ENCODE results near the gene PCGF1. TPM values are rescaled to one million over a fixed set of nuclear protein-coding genes. Genes with fewer than 3 reads are reported as not detected.

The PCGF1 gene
- total and polyA plus RNA-seq, 9 of the 15 experiments (the other 6 are each of a cell fraction or from before 2014, with no cell fraction given), result 20.3 to 45.7 (median 29.3) TPM

DNA sequence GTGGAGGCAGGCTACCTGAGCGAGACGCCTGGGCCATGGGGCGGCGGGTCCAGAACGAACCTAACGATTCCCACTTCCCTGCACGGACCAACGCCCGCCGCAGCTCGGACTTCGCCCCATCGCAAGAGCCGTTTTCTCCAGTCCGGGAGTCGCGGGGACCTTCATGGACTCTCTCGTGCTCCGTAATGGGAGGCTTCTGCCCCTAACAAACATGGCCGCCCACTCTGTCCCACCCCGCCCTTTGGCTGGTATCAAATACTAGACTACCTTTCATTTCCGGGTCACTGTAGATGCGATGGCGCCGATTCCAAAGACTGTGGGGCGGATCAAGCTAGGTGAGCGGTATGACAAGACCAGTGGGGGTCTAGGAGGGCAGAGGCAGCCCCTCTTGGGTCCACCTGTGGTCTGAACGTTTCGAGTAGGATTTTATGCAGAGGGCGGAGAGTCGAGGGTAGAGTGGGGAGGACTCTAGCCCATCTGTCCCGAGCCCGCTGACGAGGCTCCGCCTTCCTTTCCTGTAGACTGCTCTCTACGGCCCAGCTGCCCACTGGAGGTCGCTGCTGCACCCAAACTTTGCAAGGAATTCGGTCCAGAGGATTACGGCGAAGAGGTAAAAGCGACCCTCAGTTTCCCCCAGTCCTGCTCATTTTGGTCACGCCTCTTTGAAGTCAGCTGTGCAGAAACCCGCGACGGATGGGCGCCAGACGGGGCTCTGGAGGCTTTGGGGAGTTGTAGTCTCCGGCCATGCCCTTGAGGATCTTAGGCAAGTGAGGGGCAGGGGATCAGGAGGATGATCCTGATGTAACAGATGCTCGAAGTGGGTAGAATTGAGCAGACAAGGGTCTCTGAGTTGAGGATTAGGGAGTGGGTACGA, 24.5 kb downstream of the PCGF1 start, which contains the start of the genes CCDC142 and TTC31 (continued):
- TF ChIP-seq NR2C2 (CRISPR knock-in tag; IDR thresholded peaks at IDR 0.05) (peak; percentile 99), NR2C2 (tag; IDR thresholded peaks at IDR 0.05) (peak; percentile 100), SPI1 (IDR thresholded peaks at IDR 0.05; ENCODE audit: borderline replicate concordance, low read depth, low read length) (0 out of 2 replicates have a peak, but pooled peaks have one; percentile 24), JUND (IDR thresholded peaks at IDR 0.05; ENCODE audit: borderline replicate concordance, low read depth, low read length) (peak; percentile 59; the same call in 1 of the 2 replicates), JUND (tag; IDR thresholded peaks at IDR 0.05; ENCODE audit: borderline replicate concordance, low read depth, low read length) (peak; percentile 14; the same call in 2 of the 3 replicates), CBFA2T3 (IDR thresholded peaks at IDR 0.05) (no peak), SIRT6 (IDR thresholded peaks at IDR 0.05; ENCODE audit: low read depth, low read length) (no peak), SP1 (CRISPR knock-in tag; IDR thresholded peaks at IDR 0.05) (peak; percentile 76), GABPB1 (CRISPR knock-in tag; IDR thresholded peaks at IDR 0.05) (peak; percentile 98), MYNN (IDR thresholded peaks at IDR 0.05) (no peak), MYNN (CRISPR knock-in tag; IDR thresholded peaks at IDR 0.05) (no peak), ZBTB17 (CRISPR knock-in tag; IDR thresholded peaks at IDR 0.05) (no peak), RAD21 (CRISPR knock-in tag; conservative IDR thresholded peaks at IDR 0.05 in 1 of 2, IDR thresholded peaks at IDR 0.05 in 1 of 2) (peak; percentile 88 to 89), MAZ (CRISPR knock-in tag; conservative IDR thresholded peaks at IDR 0.05 in 1 of 2, IDR thresholded peaks at IDR 0.05 in 1 of 2) (peak; percentile 79 to 88), ZKSCAN8 (CRISPR knock-in tag; IDR thresholded peaks at IDR 0.05) (no peak), GATAD2A (IDR thresholded peaks at IDR 0.05) (0 out of 2 replicates have a peak, but pooled peaks have one; percentile 9)
- TF ChIP-seq, protein P1, sequence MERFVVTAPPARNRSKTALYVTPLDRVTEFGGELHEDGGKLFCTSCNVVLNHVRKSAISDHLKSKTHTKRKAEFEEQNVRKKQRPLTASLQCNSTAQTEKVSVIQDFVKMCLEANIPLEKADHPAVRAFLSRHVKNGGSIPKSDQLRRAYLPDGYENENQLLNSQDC (CRISPR knock-in tag; IDR thresholded peaks at IDR 0.05), result no peak
- TF ChIP-seq, protein P2, sequence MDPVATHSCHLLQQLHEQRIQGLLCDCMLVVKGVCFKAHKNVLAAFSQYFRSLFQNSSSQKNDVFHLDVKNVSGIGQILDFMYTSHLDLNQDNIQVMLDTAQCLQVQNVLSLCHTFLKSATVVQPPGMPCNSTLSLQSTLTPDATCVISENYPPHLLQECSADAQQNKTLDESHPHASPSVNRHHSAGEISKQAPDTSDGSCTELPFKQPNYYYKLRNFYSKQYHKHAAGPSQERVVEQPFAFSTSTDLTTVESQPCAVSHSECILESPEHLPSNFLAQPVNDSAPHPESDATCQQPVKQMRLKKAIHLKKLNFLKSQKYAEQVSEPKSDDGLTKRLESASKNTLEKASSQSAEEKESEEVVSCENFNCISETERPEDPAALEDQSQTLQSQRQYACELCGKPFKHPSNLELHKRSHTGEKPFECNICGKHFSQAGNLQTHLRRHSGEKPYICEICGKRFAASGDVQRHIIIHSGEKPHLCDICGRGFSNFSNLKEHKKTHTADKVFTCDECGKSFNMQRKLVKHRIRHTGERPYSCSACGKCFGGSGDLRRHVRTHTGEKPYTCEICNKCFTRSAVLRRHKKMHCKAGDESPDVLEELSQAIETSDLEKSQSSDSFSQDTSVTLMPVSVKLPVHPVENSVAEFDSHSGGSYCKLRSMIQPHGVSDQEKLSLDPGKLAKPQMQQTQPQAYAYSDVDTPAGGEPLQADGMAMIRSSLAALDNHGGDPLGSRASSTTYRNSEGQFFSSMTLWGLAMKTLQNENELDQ (CRISPR knock-in tag; IDR thresholded peaks at IDR 0.05; ENCODE audit: borderline replicate concordance), result no peak
- TF ChIP-seq, protein P3, sequence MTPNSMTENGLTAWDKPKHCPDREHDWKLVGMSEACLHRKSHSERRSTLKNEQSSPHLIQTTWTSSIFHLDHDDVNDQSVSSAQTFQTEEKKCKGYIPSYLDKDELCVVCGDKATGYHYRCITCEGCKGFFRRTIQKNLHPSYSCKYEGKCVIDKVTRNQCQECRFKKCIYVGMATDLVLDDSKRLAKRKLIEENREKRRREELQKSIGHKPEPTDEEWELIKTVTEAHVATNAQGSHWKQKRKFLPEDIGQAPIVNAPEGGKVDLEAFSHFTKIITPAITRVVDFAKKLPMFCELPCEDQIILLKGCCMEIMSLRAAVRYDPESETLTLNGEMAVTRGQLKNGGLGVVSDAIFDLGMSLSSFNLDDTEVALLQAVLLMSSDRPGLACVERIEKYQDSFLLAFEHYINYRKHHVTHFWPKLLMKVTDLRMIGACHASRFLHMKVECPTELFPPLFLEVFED (CRISPR knock-in tag; conservative IDR thresholded peaks at IDR 0.05), result no peak
- TF ChIP-seq, protein P4, sequence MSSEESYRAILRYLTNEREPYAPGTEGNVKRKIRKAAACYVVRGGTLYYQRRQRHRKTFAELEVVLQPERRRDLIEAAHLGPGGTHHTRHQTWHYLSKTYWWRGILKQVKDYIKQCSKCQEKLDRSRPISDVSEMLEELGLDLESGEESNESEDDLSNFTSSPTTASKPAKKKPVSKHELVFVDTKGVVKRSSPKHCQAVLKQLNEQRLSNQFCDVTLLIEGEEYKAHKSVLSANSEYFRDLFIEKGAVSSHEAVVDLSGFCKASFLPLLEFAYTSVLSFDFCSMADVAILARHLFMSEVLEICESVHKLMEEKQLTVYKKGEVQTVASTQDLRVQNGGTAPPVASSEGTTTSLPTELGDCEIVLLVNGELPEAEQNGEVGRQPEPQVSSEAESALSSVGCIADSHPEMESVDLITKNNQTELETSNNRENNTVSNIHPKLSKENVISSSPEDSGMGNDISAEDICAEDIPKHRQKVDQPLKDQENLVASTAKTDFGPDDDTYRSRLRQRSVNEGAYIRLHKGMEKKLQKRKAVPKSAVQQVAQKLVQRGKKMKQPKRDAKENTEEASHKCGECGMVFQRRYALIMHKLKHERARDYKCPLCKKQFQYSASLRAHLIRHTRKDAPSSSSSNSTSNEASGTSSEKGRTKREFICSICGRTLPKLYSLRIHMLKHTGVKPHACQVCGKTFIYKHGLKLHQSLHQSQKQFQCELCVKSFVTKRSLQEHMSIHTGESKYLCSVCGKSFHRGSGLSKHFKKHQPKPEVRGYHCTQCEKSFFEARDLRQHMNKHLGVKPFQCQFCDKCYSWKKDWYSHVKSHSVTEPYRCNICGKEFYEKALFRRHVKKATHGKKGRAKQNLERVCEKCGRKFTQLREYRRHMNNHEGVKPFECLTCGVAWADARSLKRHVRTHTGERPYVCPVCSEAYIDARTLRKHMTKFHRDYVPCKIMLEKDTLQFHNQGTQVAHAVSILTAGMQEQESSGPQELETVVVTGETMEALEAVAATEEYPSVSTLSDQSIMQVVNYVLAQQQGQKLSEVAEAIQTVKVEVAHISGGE (CRISPR knock-in tag; IDR thresholded peaks at IDR 0.05), result peak in 2 of 3 experiments; percentile 7 to 96; a peak in 2 of 6 replicates

All from K562 (cell line).